Activated naive CD8-positive, alpha-beta T cell treated with anti-CD3 and anti-CD28 coated beads, Interleukin-2, amount 10 ng/mL, durations not matched to agents 7 days and 5 days (primary cell): Measurements from ENCODE around the gene PLXDC2. TPM values are rescaled to one million over a fixed set of nuclear protein-coding genes. Genes with fewer than 3 reads are reported as not detected.

Experiments
- ATAC-seq: fragments of 150-1000 bp; cut with Tn5 transposase; one replicate; pipeline ENCODE4 v1.10.0; 2021; ENCODE audit warnings: low read depth, moderate library complexity
- POLR2A ChIA-PET: fragments of 350-600 bp; sonication (Branson Sonifier 250); formaldehyde crosslinking; loops from one replicate; lab custom pipeline; 2021; ENCODE audit warnings: antibody characterized with exemption; lab: Charles Lee
- DNase-seq: peaks from one replicate; pipeline ENCODE4 v3.0.0; 2021
- H3K27ac Mint-ChIP-seq: one replicate; pipeline ENCODE4 v1.8.0; 2022; ENCODE audit warnings: mild to moderate bottlenecking, mixed read lengths
- H3K27me3 Mint-ChIP-seq: one replicate; pipeline ENCODE4 v1.8.0; 2022; ENCODE audit warnings: mild to moderate bottlenecking, moderate library complexity, mixed read lengths
- H3K36me3 Mint-ChIP-seq: one replicate; pipeline ENCODE4 v1.8.0; 2021; ENCODE audit warnings: mild to moderate bottlenecking, mixed read lengths
- H3K4me1 Mint-ChIP-seq: one replicate; pipeline ENCODE4 v1.8.0; 2021; ENCODE audit warnings: mixed read lengths
- H3K4me3 Mint-ChIP-seq: one replicate; pipeline ENCODE4 v1.8.0; 2022; ENCODE audit warnings: mild to moderate bottlenecking, moderate library complexity, mixed read lengths
- H3K9me3 Mint-ChIP-seq: one replicate; pipeline ENCODE4 v1.8.0; 2021; ENCODE audit warnings: mixed read lengths
- total RNA-seq, 2 experiments: library from RNA; stranded (reverse); gene quantifications; one replicate each; pipeline ENCODE4 v1.2.3, GENCODE V29; 2021

Gene PLXDC2
- total RNA-seq, 2 experiments from 2014 or later = 0.86 to 1.0 TPM

DNA sequence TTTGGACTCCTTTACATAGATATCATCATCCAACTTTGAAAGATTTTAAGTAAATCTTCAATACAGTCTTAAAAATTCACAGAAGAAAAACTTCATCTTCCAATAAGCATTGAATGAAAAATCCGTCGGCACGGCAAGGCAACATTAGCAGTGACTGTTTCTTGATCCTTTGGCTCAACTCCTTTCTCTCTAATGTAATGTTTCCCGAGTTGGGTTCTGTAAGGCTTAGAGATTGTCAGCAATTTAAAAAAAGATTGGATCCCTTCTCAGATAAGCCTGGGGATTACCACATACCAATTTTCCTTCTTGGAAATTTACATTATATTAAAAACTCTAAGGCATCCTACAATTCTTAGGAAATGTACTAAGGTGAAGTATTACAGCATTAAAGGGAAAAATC is 291.8 kb downstream of the PLXDC2 start:
- H3K36me3 Mint-ChIP-seq = no peaks in the 10 kb centered on the region
- ATAC-seq (no peak), DNase-seq (no peak)
- H3K27me3 Mint-ChIP-seq = no peaks in the 10 kb centered on the region
- peaks cover 6% of the 10 kb centered on the region for H3K9me3 Mint-ChIP-seq
- H3K27ac Mint-ChIP-seq = no peak overlapping the region
- H3K4me3 Mint-ChIP-seq = no peak overlapping the region
- H3K4me1 Mint-ChIP-seq = no peaks in the 10 kb centered on the region
- POLR2A ChIA-PET = no interaction called here

GRCh38 chr10:20109613-20110012 is 293.4 kb downstream of the PLXDC2 start:
- no peaks in the 10 kb centered on the region for H3K27me3 Mint-ChIP-seq
- no peak overlapping the region for H3K27ac Mint-ChIP-seq
- H3K36me3 Mint-ChIP-seq = no peaks in the 10 kb centered on the region
- H3K4me3 Mint-ChIP-seq = no peak overlapping the region
- no peaks in the 10 kb centered on the region for H3K4me1 Mint-ChIP-seq
- ATAC-seq (no peak), DNase-seq (no peak)
- no peaks in the 10 kb centered on the region for H3K9me3 Mint-ChIP-seq
- POLR2A ChIA-PET = no interaction called here

GRCh38 chr10:20110125-20111100 is 294.2 kb downstream of the PLXDC2 start:
- Mint-ChIP-seq H3K4me1 (no peaks in the 10 kb centered on the region), H3K27me3 (no peaks in the 10 kb centered on the region), H3K27ac (no peak overlapping the region), H3K4me3 (no peak overlapping the region), H3K9me3 (peaks cover 1% of the 10 kb centered on the region), H3K36me3 (no peaks in the 10 kb centered on the region)
- ATAC-seq = no peak
- POLR2A ChIA-PET = no interaction called here
- DNase-seq = no peak

DNA sequence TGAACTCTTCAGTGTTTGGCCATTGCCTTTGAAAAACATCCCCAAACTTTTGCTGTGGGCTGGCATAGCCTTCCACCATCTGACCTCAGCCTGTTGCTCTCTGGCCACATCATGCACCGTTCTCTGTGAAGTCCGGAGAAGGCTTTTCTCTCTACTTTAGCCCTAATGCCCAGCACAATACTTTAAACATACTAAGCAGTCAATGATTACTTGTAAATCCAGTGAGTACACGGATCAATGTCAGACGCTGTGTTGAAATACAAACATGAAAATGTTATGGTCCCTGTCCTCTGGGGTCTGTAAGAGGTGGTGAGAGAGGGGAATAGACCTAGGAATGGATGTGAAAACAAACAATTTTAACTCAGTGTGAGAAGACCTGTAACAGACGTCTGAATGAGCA is 297.9 kb downstream of the PLXDC2 start:
- Mint-ChIP-seq H3K9me3 (peaks cover 2% of the 10 kb centered on the region), H3K4me3 (no peak overlapping the region), H3K27ac (no peak overlapping the region), H3K4me1 (no peaks in the 10 kb centered on the region), H3K27me3 (no peaks in the 10 kb centered on the region), H3K36me3 (no peaks in the 10 kb centered on the region)
- no peak for ATAC-seq
- POLR2A ChIA-PET = no interaction called here
- DNase-seq = no peak

GRCh38 chr10:20115894-20116293 is 299.7 kb downstream of the PLXDC2 start:
- H3K4me1 Mint-ChIP-seq = no peaks in the 10 kb centered on the region
- no peaks in the 10 kb centered on the region for H3K27me3 Mint-ChIP-seq
- H3K36me3 Mint-ChIP-seq = no peaks in the 10 kb centered on the region
- H3K9me3 Mint-ChIP-seq = peaks cover 4% of the 10 kb centered on the region
- POLR2A ChIA-PET = no interaction called here
- no peak for DNase-seq
- no peak overlapping the region for H3K4me3 Mint-ChIP-seq
- no peak overlapping the region for H3K27ac Mint-ChIP-seq
- ATAC-seq = no peak

DNA sequence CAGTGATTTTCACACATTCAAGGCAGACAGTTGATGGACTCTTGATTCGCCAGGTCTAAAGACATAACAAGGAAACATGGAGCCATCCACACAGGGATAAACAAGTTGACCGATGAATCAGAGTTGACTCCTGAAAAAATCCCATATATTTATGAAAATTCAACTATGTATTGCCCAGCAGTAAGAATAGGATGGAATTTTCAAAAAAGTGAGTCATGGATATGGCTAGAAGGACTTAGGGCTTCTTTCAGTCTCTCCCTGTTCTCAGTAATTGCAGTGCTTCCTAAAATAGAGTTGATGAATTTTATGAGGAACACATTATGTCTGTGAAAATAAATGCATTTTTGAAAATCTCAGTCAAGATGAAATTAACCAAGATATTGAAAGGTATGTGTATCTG is 301.2 kb downstream of the PLXDC2 start:
- Mint-ChIP-seq H3K9me3 (peaks cover 6% of the 10 kb centered on the region), H3K4me3 (no peak overlapping the region), H3K27ac (no peak overlapping the region), H3K4me1 (no peaks in the 10 kb centered on the region), H3K27me3 (no peaks in the 10 kb centered on the region), H3K36me3 (no peaks in the 10 kb centered on the region)
- ATAC-seq = no peak
- no peak for DNase-seq
- POLR2A ChIA-PET = no interaction called here

- ATAC-seq (no peak), DNase-seq (no peak)
- POLR2A ChIA-PET = no interaction called here
- H3K9me3 Mint-ChIP-seq = peaks cover 6% of the 10 kb centered on the region
- H3K27me3 Mint-ChIP-seq = no peaks in the 10 kb centered on the region
- no peak overlapping the region for H3K4me3 Mint-ChIP-seq
- H3K27ac Mint-ChIP-seq = no peak overlapping the region
- no peaks in the 10 kb centered on the region for H3K4me1 Mint-ChIP-seq
- no peaks in the 10 kb centered on the region for H3K36me3 Mint-ChIP-seq
These were observed 301.9 kb downstream of the PLXDC2 start for GRCh38 chr10:20118119-20118518.

DNA sequence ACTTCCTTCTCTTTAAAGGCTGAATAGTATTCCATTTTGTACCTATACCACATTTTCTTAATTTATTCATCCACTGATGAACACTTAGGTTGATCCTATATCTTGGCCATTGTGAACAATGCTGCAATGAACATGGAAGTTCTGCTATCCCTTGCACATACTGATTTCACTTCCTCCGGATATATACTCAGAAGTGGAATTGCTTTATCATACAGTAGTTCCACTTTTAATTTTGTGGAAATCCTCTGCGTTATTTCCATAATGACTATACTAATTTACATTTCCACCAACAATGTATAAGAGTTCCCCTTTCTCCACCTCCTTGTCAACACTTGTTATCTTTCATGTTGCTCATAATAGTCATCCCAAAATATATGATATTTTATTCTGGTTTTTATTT is 312.6 kb downstream of the PLXDC2 start:
- Mint-ChIP-seq H3K27me3 (no peaks in the 10 kb centered on the region), H3K27ac (no peak overlapping the region), H3K4me1 (no peaks in the 10 kb centered on the region), H3K36me3 (no peaks in the 10 kb centered on the region), H3K9me3 (peaks cover 7% of the 10 kb centered on the region), H3K4me3 (no peak overlapping the region)
- ATAC-seq (no peak), DNase-seq (no peak)
- POLR2A ChIA-PET = no interaction called here

DNA sequence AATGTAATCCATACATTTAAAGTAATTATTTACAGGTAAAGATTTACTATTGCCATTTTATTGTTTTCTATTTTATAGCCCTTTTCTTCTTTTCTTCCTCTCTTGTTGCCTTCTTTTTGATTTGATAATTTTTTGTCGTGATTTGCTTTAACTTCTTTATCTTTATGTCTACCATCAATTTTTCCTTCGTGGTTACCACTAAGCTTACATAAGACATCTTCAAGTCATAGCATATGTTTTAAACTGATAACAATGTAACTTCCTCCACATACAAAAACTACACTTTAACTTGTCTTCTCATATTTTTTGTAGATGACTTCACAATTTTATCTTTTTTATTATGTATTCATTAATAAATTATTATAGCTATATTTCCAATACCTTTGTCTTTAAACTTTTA is 316.6 kb downstream of the PLXDC2 start:
- ATAC-seq = no peak
- no peaks in the 10 kb centered on the region for H3K4me1 Mint-ChIP-seq

GRCh38 chr10:20133669-20134189 is 317.5 kb downstream of the PLXDC2 start:
- Mint-ChIP-seq H3K27me3 (no peaks in the 10 kb centered on the region), H3K4me3 (no peak overlapping the region), H3K27ac (no peak overlapping the region), H3K9me3 (peaks cover 9% of the 10 kb centered on the region), H3K36me3 (no peaks in the 10 kb centered on the region), H3K4me1 (no peaks in the 10 kb centered on the region)
- DNase-seq = no peak
- POLR2A ChIA-PET = no interaction called here
- ATAC-seq = no peak

More for the DNA sequence above, 316.6 kb downstream of the PLXDC2 start:
- no peak overlapping the region for H3K27ac Mint-ChIP-seq
- no peak overlapping the region for H3K4me3 Mint-ChIP-seq
- POLR2A ChIA-PET = no interaction called here
- no peaks in the 10 kb centered on the region for H3K27me3 Mint-ChIP-seq
- no peak for DNase-seq
- H3K36me3 Mint-ChIP-seq = no peaks in the 10 kb centered on the region
- H3K9me3 Mint-ChIP-seq = peaks cover 9% of the 10 kb centered on the region

- Mint-ChIP-seq H3K27me3 (no peaks in the 10 kb centered on the region), H3K36me3 (no peaks in the 10 kb centered on the region), H3K4me3 (no peak overlapping the region), H3K9me3 (peaks cover 2% of the 10 kb centered on the region), H3K27ac (no peak overlapping the region), H3K4me1 (no peaks in the 10 kb centered on the region)
- no peak for ATAC-seq
- no peak for DNase-seq
- POLR2A ChIA-PET = no interaction called here
These were observed 326.1 kb downstream of the PLXDC2 start for GRCh38 chr10:20142311-20142710.

- Mint-ChIP-seq H3K9me3 (no peaks in the 10 kb centered on the region), H3K4me1 (no peaks in the 10 kb centered on the region), H3K4me3 (no peak overlapping the region), H3K27me3 (no peaks in the 10 kb centered on the region), H3K36me3 (no peaks in the 10 kb centered on the region), H3K27ac (no peak overlapping the region)
- POLR2A ChIA-PET = no interaction called here
- ATAC-seq (no peak), DNase-seq (no peak)
These were observed 328.0 kb downstream of the PLXDC2 start for GRCh38 chr10:20144268-20144667.

- DNase-seq = no peak
- H3K9me3 Mint-ChIP-seq = no peaks in the 10 kb centered on the region
- no peaks in the 10 kb centered on the region for H3K36me3 Mint-ChIP-seq
- no peaks in the 10 kb centered on the region for H3K4me1 Mint-ChIP-seq
- no peak for ATAC-seq
- H3K27me3 Mint-ChIP-seq = no peaks in the 10 kb centered on the region
- POLR2A ChIA-PET = no interaction called here
- no peak overlapping the region for H3K4me3 Mint-ChIP-seq
- no peak overlapping the region for H3K27ac Mint-ChIP-seq
These were observed 329.8 kb downstream of the PLXDC2 start for GRCh38 chr10:20146004-20146403.

DNA sequence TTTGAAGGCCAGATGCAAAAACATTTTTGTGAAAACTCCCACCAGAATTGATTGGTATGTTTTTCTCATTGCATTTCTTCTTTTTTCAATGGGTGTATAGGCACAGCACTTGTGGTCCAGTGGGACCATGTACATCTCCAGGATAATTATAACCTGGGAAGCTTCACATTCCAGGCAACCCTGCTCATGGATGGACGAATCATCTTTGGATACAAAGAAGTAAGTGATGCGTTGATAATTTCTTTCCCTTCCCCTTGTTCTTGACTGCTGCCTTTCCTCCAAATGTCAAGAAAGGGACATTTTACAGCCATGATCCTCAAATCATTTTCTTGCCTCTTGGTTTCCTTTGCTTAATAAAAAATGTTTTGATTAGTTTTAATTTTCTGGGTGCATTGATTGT is 331.5 kb downstream of the PLXDC2 start:
- H3K27ac Mint-ChIP-seq = no peak overlapping the region

More for the DNA sequence above, 331.5 kb downstream of the PLXDC2 start:
- Mint-ChIP-seq H3K27me3 (no peaks in the 10 kb centered on the region), H3K4me3 (no peak overlapping the region), H3K4me1 (no peaks in the 10 kb centered on the region), H3K36me3 (no peaks in the 10 kb centered on the region), H3K9me3 (no peaks in the 10 kb centered on the region)
- DNase-seq = no peak
- POLR2A ChIA-PET = no interaction called here
- no peak for ATAC-seq
